HepG2 (cell line): ENCODE results near the gene SPAG9. TPM values are rescaled to one million over a fixed set of nuclear protein-coding genes. Genes with fewer than 3 reads are reported as not detected.

Experiments
- EZH2 ChIP-seq: conservative IDR thresholded peaks from 2 replicates; pipeline ENCODE4 v1.6.1; 2012; ENCODE audit warnings: mild to moderate bottlenecking, low read depth, low read length, moderate library complexity
- HNF1B ChIP-seq: sonication (generic); formaldehyde crosslinking; IDR thresholded peaks from 2 replicates; pipeline ENCODE4 v1.5.1; 2020; ENCODE audit warnings: mild to moderate bottlenecking, moderate library complexity, missing genetic modification reagents
- MXI1 ChIP-seq: IDR thresholded peaks from 3 replicates; pipeline ENCODE4 v1.6.1; 2012; ENCODE audit warnings: low read depth, low read length, inconsistent platforms, borderline replicate concordance
- SP1 ChIP-seq, 2 experiments: fragments of 450-650 bp in 1 of 2; sonication (generic) in 1 of 2; formaldehyde crosslinking in 1 of 2; IDR thresholded peaks; 2 replicates each; pipeline versions ENCODE4 v1.4.0 to v1.6.1; 2016 to 2020; ENCODE audit warnings: missing genetic modification reagents in 1 of 2
- ZNF142 ChIP-seq: sonication (generic); formaldehyde crosslinking; IDR thresholded peaks from 2 replicates; pipeline ENCODE4 v1.4.0; 2020; ENCODE audit warnings: missing genetic modification reagents
- ZNF256 ChIP-seq: sonication (generic); formaldehyde crosslinking; conservative IDR thresholded peaks from 2 replicates; pipeline ENCODE4 v1.4.0; 2020; ENCODE audit warnings: missing genetic modification reagents
- ZNF616 ChIP-seq: sonication (generic); formaldehyde crosslinking; IDR thresholded peaks from 2 replicates; pipeline ENCODE4 v1.5.0; 2020; ENCODE audit warnings: low read depth, mild to moderate bottlenecking, missing genetic modification reagents
- ZNF775 ChIP-seq: sonication (generic); formaldehyde crosslinking; IDR thresholded peaks from 2 replicates; pipeline ENCODE4 v1.4.0; 2020; ENCODE audit warnings: missing genetic modification reagents, mild to moderate bottlenecking, moderate library complexity, borderline replicate concordance
- polyA plus RNA-seq, 8 experiments: library from polyadenylated mRNA; depleted of rRNA in 3 of 8; stranded (reverse) in 7 of 8; unstranded in 1 of 8; fragments of >200 nt; fragmentation: Illumina TruSeq in 4 of 8; extraction: Trizol in 4 of 8; gene quantifications; 2 replicates each; pipeline versions ENCODE4 v1.2.1 to v1.2.3, GENCODE V29; 2011 to 2016; ENCODE audit warnings: low read depth in 4 of 8, missing spikeins in 1 of 8, mixed read lengths in 1 of 8; ENCODE audit not compliant: insufficient read depth in 1 of 8
- total RNA-seq, 5 experiments: library from RNA; depleted of rRNA; stranded (reverse); fragments of >200 nt; fragmentation: Illumina TruSeq; extraction: Trizol; gene quantifications; 2 replicates each; pipeline ENCODE4 v1.2.3, GENCODE V29; 2016; ENCODE audit warnings: low read depth in 1 of 5

Gene SPAG9
- total and polyA plus RNA-seq, 2 of the 13 experiments (the other 11 are each of a cell fraction or from before 2014, with no cell fraction given), result 43.2 to 78.6 TPM

- TF ChIP-seq HNF1B (CRISPR knock-in tag) (no peak), ZNF616 (CRISPR knock-in tag) (no peak), EZH2 (no peak), MXI1 (no peak), SP1 (IDR thresholded peaks at IDR 0.05) (no peak), SP1 (CRISPR knock-in tag; IDR thresholded peaks at IDR 0.05) (no peak), ZNF775 (CRISPR knock-in tag) (no peak), ZNF256 (CRISPR knock-in tag) (no peak), ZNF142 (CRISPR knock-in tag) (no peak)
- TF ChIP-seq, all 625 proteins: peak for 0
Observed at GRCh38 chr17:51088287-51088686, 32.4 kb downstream of the SPAG9 start (continued).
